MCF 10A (cell line): ENCODE data around the gene BCL2. TPM values are rescaled to one million over a fixed set of nuclear protein-coding genes. Genes with fewer than 3 reads are reported as not detected.

ENCODE experiments used
- BruUV-seq: library from RNA; stranded (reverse); fragments of 400-500 nt; replicated peaks from 2 replicates; lab custom pipeline; 2021; lab: Mats Ljungman, UMichigan
- CTCF ChIA-PET: fragments of 300-600 bp; sonication (Branson Sonifier 250); formaldehyde crosslinking; extraction: SDS; loops from one replicate; lab custom pipeline; 2021; ENCODE audit warnings: antibody characterized with exemption, inconsistent platforms; lab: Yijun Ruan, JAX
- POLR2A ChIA-PET: fragments of 300-600, 350-650 bp; sonication (Branson Sonifier 250); formaldehyde crosslinking; extraction: SDS; loops from one replicate; lab custom pipeline; 2020; ENCODE audit warnings: antibody characterized with exemption, inconsistent platforms; lab: Yijun Ruan, JAX
- DNase-seq: peaks from one replicate; pipeline ENCODE4 v3.0.0-alpha.2; 2018; ENCODE audit not compliant: unreplicated experiment
- H3K27ac Mint-ChIP-seq: one replicate; pipeline ENCODE4 v1.8.0; 2022; ENCODE audit warnings: mild to moderate bottlenecking, low read depth, mixed read lengths; ENCODE audit not compliant: unreplicated experiment
- H3K27me3 Mint-ChIP-seq: one replicate; pipeline ENCODE4 v1.8.0; 2022; ENCODE audit warnings: mixed read lengths; ENCODE audit not compliant: insufficient read depth, unreplicated experiment
- H3K36me3 Mint-ChIP-seq: one replicate; pipeline ENCODE4 v1.8.0; 2022; ENCODE audit warnings: mild to moderate bottlenecking, moderate library complexity, mixed read lengths; ENCODE audit not compliant: insufficient read depth, unreplicated experiment
- H3K4me1 Mint-ChIP-seq: one replicate; pipeline ENCODE4 v1.8.0; 2022; ENCODE audit warnings: mixed read lengths; ENCODE audit not compliant: insufficient read depth, unreplicated experiment
- H3K4me3 Mint-ChIP-seq: one replicate; pipeline ENCODE4 v1.8.0; 2022; ENCODE audit warnings: mild to moderate bottlenecking, moderate library complexity, mixed read lengths; ENCODE audit not compliant: unreplicated experiment
- H3K9me3 Mint-ChIP-seq: one replicate; pipeline ENCODE4 v1.8.0; 2022; ENCODE audit warnings: mixed read lengths; ENCODE audit not compliant: unreplicated experiment
- intact Hi-C: fragments of 100-400 bp; cut with micrococcal nuclease; formaldehyde crosslinking; loops from 2 replicates; pipeline ENCODE4 v1.14.1; 2022
- total RNA-seq: library from RNA; stranded (reverse); gene quantifications from 2 replicates; pipeline ENCODE4 v1.2.3, GENCODE V29; 2022
- TF ChIP-seq, protein P1 (sequence below): fragments of 200-600 bp; IDR thresholded peaks from one replicate; pipeline ENCODE4 v1.8.0; 2022; ENCODE audit warnings: antibody characterized with exemption, mild to moderate bottlenecking; ENCODE audit not compliant: unreplicated experiment

The BCL2 gene
- total RNA-seq, 1 experiment from 2014 or later, result 3.0 TPM

DNA sequence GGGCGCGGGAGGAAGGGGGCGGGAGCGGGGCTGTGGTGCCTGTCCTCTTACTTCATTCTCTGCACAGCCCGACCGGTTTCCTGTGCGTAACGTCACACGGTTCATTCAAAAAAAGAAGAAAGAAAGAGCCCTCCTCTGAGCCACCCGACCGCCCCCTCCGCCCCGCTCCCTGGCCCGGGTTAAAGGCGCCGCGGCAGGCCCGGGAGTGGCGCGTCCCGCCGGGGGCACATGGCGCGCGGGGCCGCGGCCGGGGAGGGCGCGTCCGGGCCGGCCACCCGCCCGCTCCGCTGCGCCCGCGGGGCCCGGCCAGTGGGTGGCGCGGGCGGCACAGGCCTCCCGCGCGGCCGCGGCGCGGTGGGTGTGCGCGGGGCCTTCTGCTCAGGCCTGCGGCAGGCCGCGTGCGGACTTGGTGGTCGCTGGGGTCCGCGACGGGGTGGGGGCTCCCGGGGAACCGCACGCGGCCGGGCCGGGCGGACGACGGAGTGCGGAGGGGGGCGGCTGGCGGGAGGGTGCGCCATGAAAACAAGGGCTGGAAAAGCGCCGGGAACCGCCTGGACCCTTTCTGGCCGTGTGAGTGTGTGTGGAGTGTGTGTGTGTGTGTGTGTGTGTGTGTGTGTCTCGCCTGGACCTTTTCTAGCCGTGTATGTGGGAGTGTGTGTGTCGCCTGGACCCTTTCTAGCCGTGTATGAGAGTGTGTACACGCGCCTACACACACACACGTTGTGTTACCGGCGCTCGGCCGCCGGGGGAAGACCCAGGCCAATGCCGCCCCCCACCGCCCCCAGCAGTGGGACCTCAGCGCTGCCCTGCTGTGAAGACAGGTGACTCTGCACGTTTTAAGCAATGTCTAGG, 780 bp upstream of the BCL2 start:
- DNase-seq, result peak; percentile 83
- no peaks in the 10 kb centered on the region for H3K9me3 Mint-ChIP-seq
- H3K4me1 Mint-ChIP-seq, result peaks cover 23% of the 10 kb centered on the region
- CTCF ChIA-PET, result interaction anchor here (0.6 to 6.5 kb wide), 7 partner anchors 14 to 306 kb away, joined by 3 to 100 read pairs (median 4); no protein-coding TSS in a partner anchor
- no peaks in the 10 kb centered on the region for H3K27me3 Mint-ChIP-seq
- intact Hi-C loops, result no loop called here
- POLR2A ChIA-PET, result interaction anchor here (0.9 to 1.9 kb wide), 2 partner anchors 12 to 304 kb away, joined by 3 to 8 read pairs; no protein-coding TSS in a partner anchor
- peaks cover 8% of the 10 kb centered on the region for H3K36me3 Mint-ChIP-seq
- TSS peak; percentile 68 for BruUV-seq
- TF ChIP-seq, protein P1, sequence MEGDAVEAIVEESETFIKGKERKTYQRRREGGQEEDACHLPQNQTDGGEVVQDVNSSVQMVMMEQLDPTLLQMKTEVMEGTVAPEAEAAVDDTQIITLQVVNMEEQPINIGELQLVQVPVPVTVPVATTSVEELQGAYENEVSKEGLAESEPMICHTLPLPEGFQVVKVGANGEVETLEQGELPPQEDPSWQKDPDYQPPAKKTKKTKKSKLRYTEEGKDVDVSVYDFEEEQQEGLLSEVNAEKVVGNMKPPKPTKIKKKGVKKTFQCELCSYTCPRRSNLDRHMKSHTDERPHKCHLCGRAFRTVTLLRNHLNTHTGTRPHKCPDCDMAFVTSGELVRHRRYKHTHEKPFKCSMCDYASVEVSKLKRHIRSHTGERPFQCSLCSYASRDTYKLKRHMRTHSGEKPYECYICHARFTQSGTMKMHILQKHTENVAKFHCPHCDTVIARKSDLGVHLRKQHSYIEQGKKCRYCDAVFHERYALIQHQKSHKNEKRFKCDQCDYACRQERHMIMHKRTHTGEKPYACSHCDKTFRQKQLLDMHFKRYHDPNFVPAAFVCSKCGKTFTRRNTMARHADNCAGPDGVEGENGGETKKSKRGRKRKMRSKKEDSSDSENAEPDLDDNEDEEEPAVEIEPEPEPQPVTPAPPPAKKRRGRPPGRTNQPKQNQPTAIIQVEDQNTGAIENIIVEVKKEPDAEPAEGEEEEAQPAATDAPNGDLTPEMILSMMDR, result no peak
- peak overlapping the region; percentile 96 for H3K4me3 Mint-ChIP-seq
- H3K27ac Mint-ChIP-seq, result peak overlapping the region; percentile 19

GRCh38 chr18:63318889-63319382, 633 bp downstream of the BCL2 start:
- no peaks in the 10 kb centered on the region for H3K9me3 Mint-ChIP-seq
- peaks cover 5% of the 10 kb centered on the region for H3K36me3 Mint-ChIP-seq
- TF ChIP-seq, protein P1, result no peak
- BruUV-seq, result TSS peak; percentile 29
- H3K27me3 Mint-ChIP-seq, result no peaks in the 10 kb centered on the region
- CTCF ChIA-PET, result interaction anchor here (0.6 to 3.3 kb wide), 10 partner anchors 21 to 304 kb away, joined by 3 to 26 read pairs (median 3); no protein-coding TSS in a partner anchor
- peak overlapping the region; percentile 61 for H3K27ac Mint-ChIP-seq
- H3K4me3 Mint-ChIP-seq, result peak overlapping the region; percentile 96
- intact Hi-C loops, result loop anchor here (1.0 kb wide), 1 partner anchor 188 kb away; no protein-coding TSS in a partner anchor
- peaks cover 23% of the 10 kb centered on the region for H3K4me1 Mint-ChIP-seq
- POLR2A ChIA-PET, result interaction anchor here (0.7 to 1.9 kb wide), 9 partner anchors 8 to 1093 kb away, joined by 3 to 8 read pairs (median 4); partner anchors contain the start of genes KDSR and VPS4B
- DNase-seq, result no peak

- no TSS peak for BruUV-seq
- intact Hi-C loops, result no loop called here
- Mint-ChIP-seq H3K27ac (peak overlapping the region; percentile 61), H3K36me3 (peaks cover 5% of the 10 kb centered on the region), H3K4me1 (peaks cover 23% of the 10 kb centered on the region), H3K4me3 (peak overlapping the region; percentile 96), H3K27me3 (no peaks in the 10 kb centered on the region), H3K9me3 (no peaks in the 10 kb centered on the region)
- DNase-seq, result no peak
- ChIA-PET POLR2A (interaction anchor here (0.5 to 1.9 kb wide), 6 partner anchors 10 to 550 kb away, joined by 3 to 8 read pairs (median 4); partner anchors contain the start of gene KDSR), CTCF (interaction anchor here (0.5 to 3.3 kb wide), 12 partner anchors 19 to 303 kb away, joined by 3 to 26 read pairs (median 4); no protein-coding TSS in a partner anchor)
- TF ChIP-seq, protein P1, result no peak
Measured at GRCh38 chr18:63317982-63318888, 1.3 kb downstream of the BCL2 start.
